Hypothalamus (tissue), 51 donors: ENCODE results near the gene ADGRV1.
"Not testable (repeated sequence)": the region's sequence is repeated elsewhere in the genome, so short reads cannot be mapped to it uniquely, and the experiment has no call there.

Experiments used
- DNase-seq, 51 donors: peaks; one replicate each; lab custom pipeline; 2025; lab: John Stamatoyannopoulos, UW

ADGRV1 gene

GRCh38 chr5:90585337-90585986 is 26.9 kb downstream of the ADGRV1 start:
- DNase-seq, result no peak

GRCh38 chr5:90586469-90586868 is 27.9 kb downstream of the ADGRV1 start:
- no peak for DNase-seq

GRCh38 chr5:90590170-90590569 is 31.6 kb downstream of the ADGRV1 start:
- no peak for DNase-seq

DNA sequence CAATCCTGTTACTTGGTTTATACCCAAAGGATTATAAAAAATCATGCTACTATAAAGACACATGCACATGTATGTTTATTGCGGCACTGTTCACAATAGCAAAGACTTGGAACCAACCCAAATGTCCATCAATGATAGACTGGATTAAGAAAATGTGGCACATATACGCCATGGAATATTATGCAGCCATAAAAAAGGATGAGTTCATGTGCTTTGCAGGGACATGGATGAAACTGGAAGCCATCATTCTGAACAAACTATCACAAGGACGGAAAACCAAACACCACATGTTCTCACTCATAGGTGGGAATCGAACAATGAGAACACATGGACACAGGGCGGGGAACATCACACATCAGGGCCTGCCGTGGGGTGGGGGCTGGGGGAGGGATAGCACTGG is 34.5 kb downstream of the ADGRV1 start:
- DNase-seq, result not testable (repeated sequence)

- not testable (repeated sequence) for DNase-seq
Observed at GRCh38 chr5:90595766-90596165, 37.2 kb downstream of the ADGRV1 start.

DNA sequence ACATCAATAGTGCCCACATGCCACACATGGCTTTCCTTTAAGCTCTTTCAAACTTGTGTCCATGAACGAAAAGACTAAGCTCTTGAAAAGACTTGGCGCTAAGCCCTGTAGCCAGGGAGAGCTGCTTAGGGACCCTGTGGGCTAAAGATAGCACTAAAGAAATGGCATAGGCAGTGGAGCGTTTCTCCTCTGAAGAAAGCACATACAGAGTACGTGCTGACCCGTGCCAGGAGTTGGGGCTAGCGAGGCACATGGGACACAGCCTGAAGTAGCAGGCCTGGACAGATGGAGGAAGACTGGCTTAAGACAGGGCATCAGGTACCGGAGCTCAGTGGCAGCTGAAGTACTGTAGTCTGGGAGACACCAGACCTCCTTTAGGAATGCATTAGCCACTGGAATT is 39.7 kb downstream of the ADGRV1 start:
- DNase-seq, result peak in 7 of 51 donors; percentile 1 to 11 (median 2)

DNA sequence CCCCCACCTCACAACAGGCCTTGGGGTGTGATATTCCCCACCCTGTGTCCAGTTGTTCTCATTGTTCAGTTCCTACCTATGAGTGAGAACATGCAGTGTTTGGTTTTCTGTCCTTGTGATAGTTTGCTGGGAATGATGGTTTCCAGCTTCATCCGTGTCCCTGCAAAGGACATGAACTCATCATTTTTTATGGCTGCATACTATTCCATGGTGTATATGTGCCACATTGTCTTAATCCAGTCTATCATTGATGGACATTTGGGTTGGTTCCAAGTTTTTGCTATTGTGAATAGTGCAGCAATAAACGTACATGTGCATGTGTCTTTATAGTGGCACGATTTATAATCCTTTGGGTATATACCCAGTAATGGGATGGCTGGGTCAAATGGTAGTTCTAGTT is 41.7 kb downstream of the ADGRV1 start:
- not testable (repeated sequence) for DNase-seq

DNA sequence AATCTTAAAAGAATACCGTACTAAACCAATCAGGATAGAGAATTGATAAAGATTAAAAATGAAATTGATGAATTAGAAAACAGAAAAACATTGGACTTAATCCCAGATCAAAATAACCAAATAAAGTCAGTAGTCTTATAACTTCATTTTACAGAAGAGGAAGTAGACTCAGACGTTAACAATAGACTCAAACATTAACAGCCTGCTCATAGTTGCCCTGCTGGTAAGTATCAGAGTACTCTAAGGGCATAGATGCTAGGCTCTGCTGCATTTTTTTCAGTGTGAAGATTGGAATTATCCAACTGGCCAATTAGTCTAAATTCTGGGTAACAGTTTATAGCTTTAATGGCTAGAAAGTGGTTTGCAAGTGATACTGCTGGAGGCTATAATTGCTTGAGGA is 42.9 kb downstream of the ADGRV1 start:
- DNase-seq, result no peak

DNA sequence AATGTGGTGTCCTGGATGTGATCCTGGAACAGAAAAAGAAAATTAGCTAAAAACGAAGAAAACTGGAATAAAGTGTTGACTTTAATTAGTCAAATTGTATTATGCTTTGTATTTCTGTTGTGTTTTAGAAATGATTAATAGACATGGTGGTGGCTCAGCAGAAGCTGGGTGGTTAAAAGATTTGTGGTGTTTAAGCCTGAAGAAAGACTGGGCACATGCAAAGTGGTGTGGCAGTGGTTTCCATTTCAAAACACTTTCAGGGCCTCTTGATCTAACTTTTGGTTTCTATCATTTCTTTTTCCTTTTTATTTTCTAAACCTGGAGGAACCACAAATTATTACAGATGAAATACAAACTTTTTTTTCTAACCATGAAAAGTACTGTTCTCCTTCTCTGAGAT is 44.1 kb downstream of the ADGRV1 start:
- DNase-seq, result no peak

DNA sequence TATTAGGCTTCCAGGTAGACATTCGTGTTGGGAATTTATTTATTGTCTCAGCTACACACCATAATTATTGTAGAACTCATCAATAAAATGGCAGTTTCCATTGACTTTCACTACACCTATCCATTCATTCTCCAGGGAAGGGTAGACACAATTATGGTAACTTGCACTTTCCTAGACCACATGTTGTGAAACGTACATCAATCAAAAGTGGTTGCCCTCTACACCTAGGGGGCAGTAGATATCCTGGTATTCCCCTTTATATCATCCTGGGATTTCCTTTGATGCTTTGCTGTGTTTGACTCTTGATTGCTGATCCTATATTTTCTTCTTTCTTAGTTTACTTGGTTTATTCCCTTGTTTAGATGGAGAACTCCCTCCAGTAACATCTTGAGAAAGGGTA is 47.9 kb downstream of the ADGRV1 start:
- no peak for DNase-seq

- peak in 1 of 51 donors; percentile 10 for DNase-seq
Observed at GRCh38 chr5:90612919-90613318, 54.3 kb downstream of the ADGRV1 start.

GRCh38 chr5:90613459-90613858 is 54.9 kb downstream of the ADGRV1 start:
- DNase-seq, result no peak

DNA sequence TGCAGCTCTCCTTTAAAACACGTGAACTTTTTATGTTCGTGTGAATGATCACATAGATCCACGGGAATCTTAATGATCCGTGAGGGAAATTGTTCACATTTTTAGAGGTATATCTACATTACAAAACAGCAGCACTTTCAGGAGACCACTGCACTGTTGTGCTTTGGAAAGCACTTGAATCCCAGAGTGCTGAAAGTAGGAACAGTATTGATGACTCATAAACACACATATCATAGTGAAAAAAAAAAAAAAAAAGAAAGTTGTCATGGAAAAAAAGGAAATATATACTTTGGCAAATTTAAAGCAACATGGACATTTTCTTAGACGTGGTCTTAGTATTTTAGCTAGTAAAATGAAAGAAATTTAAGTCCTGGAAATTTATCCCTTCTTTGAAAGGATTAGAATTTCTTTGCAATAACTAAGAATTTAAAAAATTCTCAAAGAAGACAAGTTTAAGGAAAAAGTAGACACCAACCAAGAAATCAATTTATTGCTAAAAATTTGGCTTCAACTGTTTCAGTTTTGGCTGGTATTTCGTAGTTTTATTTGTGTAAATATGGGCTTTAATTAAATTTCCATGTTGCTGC is 55.4 kb downstream of the ADGRV1 start:
- DNase-seq, result no peak

- DNase-seq, result no peak
Observed at GRCh38 chr5:90615355-90615754, 56.8 kb downstream of the ADGRV1 start.

GRCh38 chr5:90618071-90618470 is 59.5 kb downstream of the ADGRV1 start:
- DNase-seq, result no peak

GRCh38 chr5:90619762-90620161 is 61.2 kb downstream of the ADGRV1 start:
- not testable (repeated sequence) for DNase-seq

DNA sequence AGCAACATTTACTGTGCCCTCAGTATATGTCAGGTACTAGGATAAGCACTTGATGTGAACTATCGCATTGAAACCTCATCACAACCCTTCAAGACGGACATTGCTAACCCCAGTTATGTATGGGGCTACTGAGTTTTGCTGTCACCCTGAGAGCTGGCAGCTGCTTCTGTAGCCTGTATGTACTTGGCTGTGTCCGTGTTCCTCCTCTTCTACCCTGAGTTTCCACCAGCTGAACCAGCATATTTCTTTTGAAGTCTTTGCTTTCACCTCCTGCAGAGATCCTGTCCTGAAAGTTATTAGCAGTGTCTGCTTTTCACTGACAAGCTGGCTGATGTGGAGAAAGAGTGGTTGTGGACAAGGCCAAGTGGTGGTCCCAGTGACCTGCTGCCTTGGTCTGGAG is 63.3 kb downstream of the ADGRV1 start:
- DNase-seq, result no peak

- no peak for DNase-seq
Observed at GRCh38 chr5:90626493-90626892, 67.9 kb downstream of the ADGRV1 start.

DNA sequence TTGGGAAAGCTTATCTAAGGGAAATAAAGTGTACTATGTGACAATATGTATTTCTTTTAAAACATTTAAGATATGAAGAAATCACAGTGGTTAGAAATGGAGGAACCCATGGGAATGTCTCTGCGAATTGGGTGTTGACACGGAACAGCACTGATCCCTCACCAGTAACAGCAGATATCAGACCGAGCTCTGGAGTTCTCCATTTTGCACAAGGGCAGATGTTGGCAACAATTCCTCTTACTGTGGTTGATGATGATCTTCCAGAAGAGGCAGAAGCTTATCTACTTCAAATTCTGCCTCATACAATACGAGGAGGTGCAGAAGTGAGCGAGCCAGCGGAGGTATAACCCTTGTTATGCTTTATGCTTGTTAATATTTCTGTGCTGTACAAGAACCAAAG is 69.9 kb downstream of the ADGRV1 start:
- no peak for DNase-seq

- DNase-seq, result no peak
Observed at GRCh38 chr5:90632791-90633190, 74.2 kb downstream of the ADGRV1 start.

- no peak for DNase-seq
Observed at GRCh38 chr5:90636948-90637347, 78.4 kb downstream of the ADGRV1 start.

- no peak for DNase-seq
Observed at GRCh38 chr5:90637731-90638130, 79.1 kb downstream of the ADGRV1 start.

- DNase-seq, result no peak
Observed at GRCh38 chr5:90638878-90639277, 80.3 kb downstream of the ADGRV1 start.
